NT2/D1 (cell line): ENCODE measurements around the gene CENPC.
"Not testable (repeated sequence)": the region's sequence is repeated elsewhere in the genome, so short reads cannot be mapped to it uniquely, and the experiment has no call there.

Experiments
- SUZ12 ChIP-seq: IDR thresholded peaks from 2 replicates; pipeline ENCODE4 v1.6.1; 2011; ENCODE audit not compliant: insufficient read length, insufficient read depth; ENCODE audit errors: extremely low read depth
- YY1 ChIP-seq: IDR thresholded peaks from 2 replicates; pipeline ENCODE4 v1.6.1; 2011; ENCODE audit not compliant: insufficient read length, insufficient read depth
- ZNF274 ChIP-seq: IDR thresholded peaks from 2 replicates; pipeline ENCODE4 v1.6.1; 2011; ENCODE audit warnings: mild to moderate bottlenecking, low read depth, low read length

GRCh38 chr4:67445881-67446280 lies 99.4 kb downstream of the CENPC start:
- TF ChIP-seq ZNF274, YY1, SUZ12: not testable (repeated sequence)
